Liver (tissue), 9 donors: ENCODE measurements around the gene TNFRSF8. TPM values are rescaled to one million over a fixed set of nuclear protein-coding genes. Genes with fewer than 3 reads are reported as not detected.

Source experiments
- DNase-seq: peaks from one replicate; pipeline ENCODE4 v3.0.0-alpha.2; 2017; ENCODE audit warnings: low spot score
- H3K27ac ChIP-seq, 2 donors: one replicate each; pipeline ENCODE4 v1.7.0; 2013; ENCODE audit warnings: inconsistent platforms in 2 of 2, low read length in 2 of 2, control low read depth in 1 of 2, low read depth in 1 of 2, mild to moderate bottlenecking in 1 of 2
- H3K27me3 ChIP-seq, 4 donors: one replicate each; pipeline versions ENCODE4 v1.6.1 to v1.7.0; 2013; ENCODE audit warnings: low read length in 3 of 4, inconsistent platforms in 1 of 4, mild to moderate bottlenecking in 1 of 4, moderate library complexity in 1 of 4; ENCODE audit not compliant: control insufficient read depth in 4 of 4, insufficient read depth in 4 of 4
- H3K36me3 ChIP-seq, 4 donors: one replicate each; pipeline versions ENCODE4 v1.6.1 to v1.7.0; 2013; ENCODE audit warnings: low read length in 3 of 4, mild to moderate bottlenecking in 3 of 4, low read depth in 1 of 4, moderate library complexity in 1 of 4; ENCODE audit not compliant: control insufficient read depth in 4 of 4, insufficient read depth in 3 of 4
- H3K4me1 ChIP-seq, 4 donors: one replicate each; pipeline versions ENCODE4 v1.6.1 to v1.7.0; 2013; ENCODE audit warnings: low read length in 3 of 4, mild to moderate bottlenecking in 3 of 4, moderate library complexity in 1 of 4; ENCODE audit not compliant: control insufficient read depth in 4 of 4, insufficient read depth in 4 of 4
- H3K4me3 ChIP-seq, 3 donors: one replicate each; pipeline versions ENCODE4 v1.6.1 to v1.7.0; 2013; ENCODE audit warnings: low read length in 3 of 3, control low read depth in 1 of 3, low read depth in 1 of 3, mild to moderate bottlenecking in 1 of 3
- H3K9ac ChIP-seq, 2 donors: one replicate each; pipeline ENCODE4 v1.7.0; 2013; ENCODE audit warnings: low read length in 2 of 2, mild to moderate bottlenecking in 2 of 2, moderate library complexity in 2 of 2, control low read depth in 1 of 2, low read depth in 1 of 2
- H3K9me3 ChIP-seq, 4 donors: one replicate each; pipeline versions ENCODE4 v1.6.1 to v1.7.0; 2013; ENCODE audit warnings: low read length in 3 of 4; ENCODE audit not compliant: control insufficient read depth in 4 of 4
- EGR1 ChIP-seq, 2 donors: IDR thresholded peaks; 2 replicates each; pipeline ENCODE4 v1.6.1; 2016 to 2018; ENCODE audit warnings: antibody characterized with exemption in 2 of 2, low read depth in 2 of 2
- FOXA1 ChIP-seq: IDR thresholded peaks from 2 replicates; pipeline ENCODE4 v1.6.1; 2016; ENCODE audit warnings: antibody characterized with exemption
- FOXA2 ChIP-seq: IDR thresholded peaks from 2 replicates; pipeline ENCODE4 v1.6.1; 2016; ENCODE audit warnings: antibody characterized with exemption
- GABPA ChIP-seq, 2 donors: IDR thresholded peaks in 1 of 2; conservative IDR thresholded peaks in 1 of 2; 2 replicates each; pipeline ENCODE4 v1.6.1; 2016; ENCODE audit warnings: antibody characterized with exemption in 2 of 2, mild to moderate bottlenecking in 1 of 2, moderate library complexity in 1 of 2
- HNF4A ChIP-seq, 2 donors: conservative IDR thresholded peaks; 2 replicates each; pipeline ENCODE4 v1.6.1; 2016; ENCODE audit warnings: antibody characterized with exemption in 2 of 2, mild to moderate bottlenecking in 2 of 2
- HNF4G ChIP-seq: IDR thresholded peaks from 2 replicates; pipeline ENCODE4 v1.6.1; 2016; ENCODE audit warnings: antibody characterized with exemption
- JUND ChIP-seq, 2 donors: IDR thresholded peaks; 2 replicates each; pipeline ENCODE4 v1.6.1; 2016; ENCODE audit warnings: antibody characterized with exemption in 2 of 2
- MAX ChIP-seq: IDR thresholded peaks from 2 replicates; pipeline ENCODE4 v1.6.1; 2016; ENCODE audit warnings: antibody characterized with exemption
- NR2F2 ChIP-seq: IDR thresholded peaks from 2 replicates; pipeline ENCODE4 v1.6.1; 2016; ENCODE audit warnings: antibody characterized with exemption
- RAD21 ChIP-seq, 2 donors: IDR thresholded peaks; 2 replicates each; pipeline ENCODE4 v1.6.1; 2016; ENCODE audit warnings: antibody characterized with exemption in 2 of 2, mild to moderate bottlenecking in 2 of 2
- REST ChIP-seq: IDR thresholded peaks from 2 replicates; pipeline ENCODE4 v1.6.1; 2016; ENCODE audit warnings: antibody characterized with exemption, mild to moderate bottlenecking
- RXRA ChIP-seq, 2 donors: IDR thresholded peaks; 2 replicates each; pipeline ENCODE4 v1.6.1; 2017 to 2018; ENCODE audit warnings: antibody characterized with exemption in 2 of 2, mild to moderate bottlenecking in 1 of 2
- SP1 ChIP-seq: IDR thresholded peaks from 2 replicates; pipeline ENCODE4 v1.6.1; 2018; ENCODE audit warnings: antibody characterized with exemption, mild to moderate bottlenecking
- TAF1 ChIP-seq: conservative IDR thresholded peaks from 2 replicates; pipeline ENCODE4 v1.6.1; 2016; ENCODE audit warnings: antibody characterized with exemption, mild to moderate bottlenecking
- YY1 ChIP-seq: IDR thresholded peaks from 2 replicates; pipeline ENCODE4 v1.6.1; 2016; ENCODE audit warnings: antibody characterized with exemption, mild to moderate bottlenecking
- ZBTB33 ChIP-seq: IDR thresholded peaks from 2 replicates; pipeline ENCODE4 v1.6.1; 2016; ENCODE audit warnings: antibody characterized with exemption
- WGBS: extraction: QIAGEN DNeasy Blood & Tissue Kit; methylation state at CpG from one replicate; pipeline ENCODE4 v1.1.7; 2013; 5-methylcytosine and 5-hydroxymethylcytosine counted together
- polyA plus RNA-seq, 2 donors: library from polyadenylated mRNA; stranded (reverse) in 1 of 2; unstranded in 1 of 2; fragments of 200-250 nt in 1 of 2; fragments of >200 nt in 1 of 2; fragmentation: Nextera tagmentation in 1 of 2; extraction: Ambion mirVana in 1 of 2; gene quantifications; one replicate each; pipeline versions ENCODE4 v1.2.1 to v1.2.3, GENCODE V29; 2013 to 2015
- total RNA-seq, 2 donors: library from RNA; depleted of rRNA; stranded (reverse); fragments of >200 nt; gene quantifications; one replicate each; pipeline ENCODE4 v1.2.3, GENCODE V29; 2014
- TF ChIP-seq, protein P1 (sequence below): fragments of 150-350 bp; IDR thresholded peaks from 2 replicates; pipeline ENCODE4 v1.5.1; 2017; ENCODE audit warnings: improper control_type of control experiment, low read depth, low read length; ENCODE audit not compliant: missing input control
- TF ChIP-seq, protein P2 (sequence below): IDR thresholded peaks from 2 replicates; pipeline ENCODE4 v1.6.1; 2016; ENCODE audit warnings: antibody characterized with exemption
- donor health status: healthy.
- donor health status: healthy.
- donor health status: healthy.
- donor health status: healthy.
- donor health status: healthy.

TNFRSF8 gene
- total and polyA plus RNA-seq, 4 donors = 0.08 to 0.19 (median 0.12) TPM

- Histone ChIP-seq H3K9me3 (no peaks in the 10 kb centered on the region), H3K36me3 (peaks cover 0 to 2% (median 0%) of the 10 kb centered on the region in 4 donors), H3K27ac (peak overlapping the region; percentile 80 to 82), H3K4me1 (peaks cover 39 to 74% (median 60%) of the 10 kb centered on the region in 4 donors), H3K4me3 (no peak overlapping the region), H3K27me3 (no peaks in the 10 kb centered on the region), H3K9ac (peak overlapping the region in 1 of 2 donors; percentile 38)
- 47% methylated on average over 10 of the region's 10 CpGs for WGBS
- no peak for DNase-seq
- TF ChIP-seq FOXA1 = no peak
- no peak for TF ChIP-seq MAX
- TF ChIP-seq EGR1 (IDR thresholded peaks at IDR 0.05; ENCODE audit: low read depth in 2 of 2) = no peak
- TF ChIP-seq NR2F2 = peak; percentile 97
- TF ChIP-seq JUND (IDR thresholded peaks at IDR 0.05) = peak; percentile 44 to 52
- no peak for TF ChIP-seq HNF4G
- TF ChIP-seq GABPA (IDR thresholded peaks at IDR 0.05 in 1 of 2, conservative IDR thresholded peaks at IDR 0.05 in 1 of 2) = peak in 1 of 2 donors; percentile 11
- TF ChIP-seq ZBTB33 = no peak
- TF ChIP-seq TAF1 = peak; percentile 25
- TF ChIP-seq, protein P1, sequence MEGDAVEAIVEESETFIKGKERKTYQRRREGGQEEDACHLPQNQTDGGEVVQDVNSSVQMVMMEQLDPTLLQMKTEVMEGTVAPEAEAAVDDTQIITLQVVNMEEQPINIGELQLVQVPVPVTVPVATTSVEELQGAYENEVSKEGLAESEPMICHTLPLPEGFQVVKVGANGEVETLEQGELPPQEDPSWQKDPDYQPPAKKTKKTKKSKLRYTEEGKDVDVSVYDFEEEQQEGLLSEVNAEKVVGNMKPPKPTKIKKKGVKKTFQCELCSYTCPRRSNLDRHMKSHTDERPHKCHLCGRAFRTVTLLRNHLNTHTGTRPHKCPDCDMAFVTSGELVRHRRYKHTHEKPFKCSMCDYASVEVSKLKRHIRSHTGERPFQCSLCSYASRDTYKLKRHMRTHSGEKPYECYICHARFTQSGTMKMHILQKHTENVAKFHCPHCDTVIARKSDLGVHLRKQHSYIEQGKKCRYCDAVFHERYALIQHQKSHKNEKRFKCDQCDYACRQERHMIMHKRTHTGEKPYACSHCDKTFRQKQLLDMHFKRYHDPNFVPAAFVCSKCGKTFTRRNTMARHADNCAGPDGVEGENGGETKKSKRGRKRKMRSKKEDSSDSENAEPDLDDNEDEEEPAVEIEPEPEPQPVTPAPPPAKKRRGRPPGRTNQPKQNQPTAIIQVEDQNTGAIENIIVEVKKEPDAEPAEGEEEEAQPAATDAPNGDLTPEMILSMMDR = no peak
- TF ChIP-seq FOXA2 = no peak
- TF ChIP-seq SP1 = peak; percentile 56
- peak; percentile 13 for TF ChIP-seq REST
- no peak for TF ChIP-seq HNF4A (conservative IDR thresholded peaks at IDR 0.05)
- TF ChIP-seq RXRA (IDR thresholded peaks at IDR 0.05) = peak; percentile 29 to 35
- TF ChIP-seq RAD21 (IDR thresholded peaks at IDR 0.05) = peak; percentile 36 to 54
- TF ChIP-seq, protein P2, sequence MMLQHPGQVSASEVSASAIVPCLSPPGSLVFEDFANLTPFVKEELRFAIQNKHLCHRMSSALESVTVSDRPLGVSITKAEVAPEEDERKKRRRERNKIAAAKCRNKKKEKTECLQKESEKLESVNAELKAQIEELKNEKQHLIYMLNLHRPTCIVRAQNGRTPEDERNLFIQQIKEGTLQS = no peak
- no peak for TF ChIP-seq YY1
Observed at GRCh38 chr1:12184008-12184681, 121.0 kb downstream of the TNFRSF8 start.
